ENCODE measurements around the gene GNAS.
A peak's percentile ranks its signal among the peaks of the same experiment; 100 is the strongest.
"Not testable (repeated sequence)": the region's sequence is repeated elsewhere in the genome, so short reads cannot be mapped to it uniquely, and the experiment has no call there.

The GNAS gene

DNA sequence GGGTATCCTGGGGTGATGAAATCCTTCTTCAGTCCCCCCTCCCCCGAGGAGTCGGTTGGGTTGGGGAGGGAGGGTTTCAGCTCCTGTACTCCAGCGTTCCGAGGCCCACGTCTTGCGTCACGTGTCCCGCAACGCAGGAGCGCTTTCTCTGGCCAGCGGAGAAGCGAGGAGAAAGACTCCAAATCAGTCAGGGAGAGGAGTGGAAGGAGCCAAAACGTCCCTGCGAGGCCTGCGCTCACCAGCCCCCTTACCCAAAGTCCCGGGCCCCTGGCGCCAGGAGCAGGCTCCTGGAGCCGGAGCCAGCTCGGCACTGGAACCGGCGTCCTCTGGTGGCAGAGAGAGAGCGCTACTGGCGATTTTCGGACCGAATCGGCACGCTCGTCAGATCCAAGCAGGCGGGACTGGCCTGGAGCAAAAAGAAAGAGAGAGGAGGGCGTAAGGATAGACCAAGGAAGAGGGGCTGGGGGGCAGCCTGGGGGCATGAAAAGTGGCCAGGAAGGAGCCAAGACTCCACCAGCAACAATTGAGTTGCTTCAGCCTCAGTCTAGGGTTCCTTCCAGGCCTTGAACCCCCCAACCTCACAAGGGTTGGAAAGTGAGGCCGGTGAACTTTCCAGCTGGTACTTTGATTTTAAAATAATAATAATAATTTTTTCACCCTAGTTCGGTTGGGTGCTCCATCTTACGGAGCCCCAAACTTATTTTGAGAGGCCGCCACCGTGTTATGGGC lies at the start of gene GNAS:
GNAS (plus strand) TSS at position 174 of the 729 bp plus-strand sequence.
- peak; percentile 45 to 59 for DNase-seq

DNA sequence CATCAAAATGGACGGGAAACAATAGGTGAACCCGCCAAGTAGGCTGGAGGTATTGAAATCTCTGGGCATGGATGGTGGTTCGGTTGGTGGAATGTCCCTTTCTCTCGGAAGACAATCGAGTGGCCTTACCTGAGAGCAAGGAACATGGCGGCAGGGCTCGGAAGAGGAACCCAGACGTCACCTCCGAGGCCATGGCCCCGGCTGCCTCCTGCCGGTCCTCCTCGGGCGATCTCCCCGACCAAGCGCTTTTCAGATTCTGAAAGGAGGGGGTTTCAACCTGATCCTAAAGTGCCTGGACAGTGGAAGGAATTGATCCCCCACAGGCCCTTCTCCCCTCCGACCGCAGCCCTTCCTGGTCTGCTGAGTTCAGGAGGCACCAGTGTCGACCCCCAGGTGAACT lies 49.0 kb upstream of the GNAS start:
- DNase-seq, result no peak

DNA sequence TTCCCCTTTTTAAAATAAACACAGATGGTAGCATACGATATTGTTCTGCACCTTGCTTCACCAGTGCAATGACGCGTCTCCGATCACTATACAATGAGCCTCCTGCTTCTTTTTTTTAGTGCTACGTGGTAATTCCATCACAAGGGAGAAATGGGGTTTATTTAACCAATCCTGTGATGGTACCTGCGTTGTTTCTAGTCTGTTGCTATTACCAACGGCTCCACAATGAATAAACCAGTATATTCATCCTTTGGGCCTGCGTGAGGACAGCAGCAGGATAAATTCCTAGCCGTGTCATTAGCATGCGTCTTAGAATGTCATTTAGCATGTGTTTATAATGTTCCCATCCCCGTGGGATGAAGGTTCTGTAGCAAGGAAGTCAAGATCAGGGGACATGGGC lies 44.7 kb upstream of the GNAS start:
- DNase-seq, result no peak

DNA sequence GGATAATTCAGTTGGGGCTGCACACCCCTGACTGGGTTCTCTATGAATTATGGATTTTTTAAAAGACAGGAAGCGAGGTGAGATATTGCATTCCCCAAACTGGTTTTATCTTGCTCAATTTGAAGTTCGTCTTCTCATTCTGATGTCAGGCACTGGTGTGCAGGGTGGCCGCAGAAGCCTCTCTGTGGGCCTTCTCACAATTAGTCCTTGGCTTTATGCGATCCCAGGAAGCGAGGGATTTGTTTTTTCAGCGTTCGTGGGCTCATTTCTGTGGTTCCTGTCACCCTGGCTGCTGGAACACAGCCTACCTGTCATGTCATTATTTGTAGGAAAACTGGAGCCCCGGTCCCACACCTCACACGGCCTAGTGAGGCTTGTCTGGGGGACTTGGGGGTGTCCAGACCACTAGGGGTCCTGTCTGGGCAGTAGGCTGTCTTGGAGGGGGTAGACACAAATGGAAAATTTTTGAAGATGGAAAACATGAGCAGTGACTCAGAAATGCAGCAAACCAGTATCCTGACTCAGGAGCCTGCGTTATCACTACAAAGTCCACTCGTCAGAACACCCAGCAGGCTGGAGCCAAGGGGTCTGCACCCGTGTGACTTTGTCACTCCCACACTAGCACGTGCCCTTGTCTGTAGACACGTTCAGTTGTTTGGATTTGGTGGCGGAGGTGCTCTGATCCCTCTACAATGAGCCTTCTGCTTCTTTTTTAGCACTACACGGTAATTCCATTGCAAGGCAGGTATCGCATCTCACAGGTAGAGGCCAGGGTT lies 44.1 kb upstream of the GNAS start:
- no peak for DNase-seq

DNA sequence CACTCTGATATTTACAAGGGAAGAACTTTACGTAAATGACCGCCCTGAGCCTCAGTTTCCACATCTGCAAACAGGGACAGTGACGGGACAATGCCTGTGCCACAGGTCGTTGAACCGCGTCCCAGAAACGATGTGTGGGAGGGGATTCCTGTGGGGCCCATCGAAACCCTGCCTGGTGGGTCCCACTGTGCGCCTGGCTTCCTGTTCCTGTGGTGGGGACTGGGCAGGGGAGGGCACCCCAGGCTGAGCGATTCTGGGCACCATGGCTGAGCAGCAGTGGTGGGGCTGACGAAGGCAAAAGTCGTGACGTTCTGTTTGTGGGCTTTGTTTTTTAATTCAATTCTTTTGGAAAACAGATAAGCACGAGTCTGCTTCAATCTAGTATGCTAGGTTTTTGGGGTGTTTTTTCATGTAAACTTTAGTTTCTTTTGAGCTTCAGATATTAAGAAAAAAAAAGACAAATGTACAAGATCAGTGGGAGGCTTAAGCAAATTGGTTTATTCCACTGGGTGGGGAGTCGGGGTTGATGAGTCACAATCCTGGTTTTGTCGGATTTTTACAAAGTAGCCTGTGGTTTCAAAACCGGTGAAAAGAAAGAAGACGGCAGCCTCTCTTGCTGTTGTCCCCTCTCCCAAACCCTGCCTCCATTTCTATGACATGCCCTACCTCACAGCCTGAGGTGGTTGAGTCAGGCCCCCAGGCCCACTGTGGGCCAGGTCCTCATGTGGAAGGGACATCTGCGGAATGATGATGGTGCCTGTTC lies 42.2 kb upstream of the GNAS start:
- DNase-seq, result no peak

DNA sequence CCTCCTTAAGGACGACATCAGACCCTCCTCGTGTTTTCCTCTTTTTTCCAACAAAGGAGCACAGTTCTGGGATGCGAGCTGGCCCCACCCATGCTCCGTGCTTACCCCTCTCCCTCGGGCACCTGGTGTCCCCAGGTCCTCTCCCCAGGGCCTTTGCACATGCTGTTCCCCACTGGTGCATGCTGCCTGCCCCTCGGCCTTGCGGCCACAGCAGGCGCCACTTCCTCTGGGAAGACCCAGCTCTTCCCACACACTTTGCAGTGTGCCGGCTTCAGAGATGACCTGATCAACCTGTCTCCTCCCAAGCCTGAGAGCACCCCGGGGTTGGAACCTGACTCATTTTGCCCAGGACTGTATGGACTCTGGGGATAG lies 41.7 kb upstream of the GNAS start:
- no peak for DNase-seq

DNA sequence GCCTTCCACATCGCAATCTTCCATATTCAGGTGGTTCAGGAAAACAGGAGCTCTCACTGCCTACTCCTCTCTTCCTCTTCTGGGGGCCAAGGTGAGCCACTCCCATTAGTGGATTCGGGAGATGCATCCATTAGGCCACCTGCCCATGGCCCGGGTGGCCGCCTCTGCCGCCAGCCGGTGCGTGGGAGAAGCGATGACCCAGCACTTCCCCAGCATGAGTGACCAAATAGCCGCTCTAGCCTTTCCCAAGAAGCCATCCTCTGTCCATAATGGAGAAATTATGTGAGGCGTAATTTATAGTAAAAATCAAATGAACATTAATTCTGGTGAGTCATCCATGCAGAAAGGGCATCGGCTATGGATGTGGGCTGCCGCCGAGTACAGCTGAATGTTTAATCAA lies 41.2 kb upstream of the GNAS start:
- DNase-seq, result no peak

DNA sequence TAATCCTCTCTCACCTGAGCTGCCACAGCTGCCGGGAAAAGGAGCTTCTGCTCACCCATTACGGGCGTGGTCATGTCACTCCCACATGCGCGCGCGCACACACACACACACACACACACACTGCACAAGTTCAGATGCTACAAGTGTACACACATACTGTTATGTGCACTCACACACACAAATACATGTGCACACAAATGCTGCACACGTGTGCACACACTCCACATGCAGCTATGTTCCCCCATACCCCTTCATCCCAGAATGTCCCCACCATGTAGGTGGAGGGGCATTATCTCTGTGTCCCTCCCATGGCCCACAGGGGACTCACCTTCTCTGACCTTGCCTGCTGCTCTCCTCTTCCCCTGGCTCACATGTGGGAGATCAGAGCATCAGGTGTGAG lies 39.1 kb upstream of the GNAS start:
- no peak for DNase-seq

DNA sequence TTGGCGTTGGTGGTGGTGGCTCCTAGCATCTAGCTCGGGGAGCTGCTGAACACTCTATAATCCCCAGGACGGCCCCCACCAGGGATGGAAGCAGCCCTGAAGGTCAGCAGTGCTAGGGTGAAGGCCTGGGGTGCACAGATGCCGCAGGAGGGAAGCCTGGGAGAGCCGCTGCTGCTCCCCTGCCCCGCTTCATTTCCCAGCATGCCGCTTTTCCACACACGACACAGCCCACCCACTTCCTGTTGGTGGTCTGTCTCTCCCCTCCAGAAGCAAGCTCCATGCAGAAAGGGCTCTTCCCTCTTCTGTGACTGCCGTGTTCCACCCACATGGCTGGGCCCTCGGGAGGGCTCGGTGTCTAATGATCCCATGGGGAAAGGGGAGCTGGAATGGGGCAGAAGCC lies 37.1 kb upstream of the GNAS start:
- no peak for DNase-seq

DNA sequence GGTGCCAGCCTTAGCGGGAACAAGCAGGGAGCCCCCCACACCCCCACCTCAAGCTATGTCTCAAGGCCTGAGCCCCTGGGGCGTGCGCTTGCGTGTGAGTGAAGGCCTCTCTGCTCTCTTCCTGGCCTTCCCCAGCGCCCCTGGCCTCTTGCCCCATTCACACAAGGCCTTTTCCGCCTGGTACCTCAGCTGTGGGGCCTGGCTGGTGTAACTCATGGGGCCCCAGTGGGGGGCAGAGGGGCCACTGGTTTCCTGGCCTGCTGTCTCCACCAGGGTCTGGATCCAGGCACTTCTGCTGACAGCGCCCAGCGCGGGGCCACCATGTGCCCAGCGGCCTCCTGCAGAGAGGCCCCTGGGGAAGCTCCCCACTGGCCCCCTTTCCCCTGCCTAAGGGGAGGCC lies 36.5 kb upstream of the GNAS start:
- no peak for DNase-seq

DNA sequence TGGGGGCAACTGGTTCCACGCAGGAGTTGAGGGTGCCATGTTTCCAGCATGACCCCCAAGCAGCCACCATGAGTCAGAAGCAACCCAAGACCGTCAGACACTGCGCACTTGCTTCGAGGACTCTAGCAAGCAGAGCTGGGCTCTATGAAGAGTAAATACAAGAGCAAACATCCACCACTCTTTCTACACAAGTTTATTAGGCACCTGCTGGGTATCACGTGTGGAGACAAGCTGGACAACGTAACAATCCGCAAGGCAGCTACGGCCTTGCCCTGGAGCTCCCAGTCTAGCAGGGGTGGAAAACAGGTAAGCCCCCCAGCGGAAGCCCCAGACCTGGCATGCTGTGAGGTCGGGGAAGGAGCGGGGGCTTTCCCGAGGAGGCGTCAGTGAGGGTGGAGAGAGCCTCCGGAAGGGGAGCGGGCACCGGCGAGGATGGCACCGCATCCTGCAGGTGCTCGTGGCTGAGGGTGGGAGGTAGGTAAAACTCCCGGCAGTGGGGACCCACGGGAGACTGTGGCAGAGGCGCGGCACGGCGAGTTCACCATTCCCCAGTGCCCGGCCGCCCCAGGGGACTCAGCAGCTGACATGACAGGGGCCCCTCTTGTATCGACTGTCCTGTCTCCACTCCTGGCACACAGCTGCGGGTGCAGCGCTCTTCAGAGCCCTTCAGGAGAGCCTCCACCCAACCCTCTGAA lies 35.4 kb upstream of the GNAS start:
- DNase-seq, result no peak

DNA sequence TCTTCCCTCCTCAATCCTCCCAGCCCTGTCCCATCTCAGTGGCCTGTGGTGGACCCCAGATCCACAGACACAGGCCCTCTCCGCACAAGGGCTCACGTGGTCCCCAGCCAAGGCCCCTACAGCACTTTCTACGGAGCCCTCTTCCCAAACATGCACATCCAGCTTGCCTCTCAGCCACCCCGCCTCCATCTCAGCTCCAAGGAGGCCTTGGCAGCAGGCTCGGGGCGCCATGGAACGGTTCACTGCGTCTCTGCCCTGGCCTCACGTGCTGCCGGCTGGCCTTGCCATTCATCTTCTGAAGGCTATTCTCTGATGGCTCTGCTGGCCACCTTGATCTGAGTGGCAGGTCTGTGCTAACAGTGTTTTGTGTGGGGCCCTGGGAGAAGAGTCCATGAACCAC lies 34.8 kb upstream of the GNAS start:
- DNase-seq, result no peak

DNA sequence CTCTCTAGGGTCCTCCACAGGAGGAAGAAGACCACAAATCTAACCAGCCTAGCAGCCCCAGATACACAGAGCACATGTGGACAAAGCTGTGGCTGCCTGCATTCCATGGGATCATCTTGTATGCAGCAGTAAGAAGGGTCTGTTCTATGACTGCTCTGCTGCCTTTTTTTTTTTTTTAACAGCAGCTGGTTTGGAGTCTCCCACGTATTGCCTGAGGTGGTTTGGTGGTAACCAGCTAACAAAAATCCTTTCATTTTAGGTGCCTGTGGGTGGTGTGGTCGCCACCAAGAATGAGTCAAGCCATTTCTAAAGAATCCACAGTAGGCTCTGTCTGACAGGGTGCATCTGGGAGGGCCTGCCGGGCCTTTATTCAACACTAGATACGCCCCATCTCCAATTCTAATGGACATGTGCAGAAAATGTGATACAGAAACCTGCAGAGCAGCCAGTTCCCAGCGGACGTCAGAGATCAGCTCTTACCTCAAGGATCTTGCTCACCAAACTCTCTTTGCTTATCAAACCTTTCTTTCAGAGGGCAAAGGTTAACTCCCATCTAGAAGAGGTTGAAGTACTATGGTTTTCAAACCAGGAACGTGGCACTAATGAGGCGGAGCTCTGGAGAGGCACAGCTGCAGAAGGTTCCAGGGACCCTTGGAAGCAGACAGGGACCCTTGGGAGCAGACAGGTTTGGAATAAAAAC lies 33.8 kb upstream of the GNAS start:
- DNase-seq, result no peak

DNA sequence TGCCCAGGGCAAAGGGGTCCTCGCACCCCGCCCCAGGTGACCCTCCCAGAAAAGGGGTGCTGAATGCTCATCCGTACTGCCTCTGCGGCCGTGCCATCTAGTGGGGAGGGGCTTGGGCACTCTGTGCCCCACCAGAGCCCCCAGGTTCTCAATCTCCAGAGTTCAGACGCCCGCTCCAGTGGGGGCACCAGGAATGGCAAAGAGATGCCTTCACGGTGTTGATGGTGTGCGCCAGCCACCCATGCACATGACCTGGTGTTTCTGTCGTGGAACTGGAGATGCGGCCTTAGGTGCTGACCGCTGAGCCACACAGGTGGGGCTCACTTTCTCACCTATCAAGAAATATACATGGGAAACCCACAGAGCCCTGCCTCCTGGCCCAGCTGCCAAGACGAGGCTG lies 32.6 kb upstream of the GNAS start:
- DNase-seq, result no peak

DNA sequence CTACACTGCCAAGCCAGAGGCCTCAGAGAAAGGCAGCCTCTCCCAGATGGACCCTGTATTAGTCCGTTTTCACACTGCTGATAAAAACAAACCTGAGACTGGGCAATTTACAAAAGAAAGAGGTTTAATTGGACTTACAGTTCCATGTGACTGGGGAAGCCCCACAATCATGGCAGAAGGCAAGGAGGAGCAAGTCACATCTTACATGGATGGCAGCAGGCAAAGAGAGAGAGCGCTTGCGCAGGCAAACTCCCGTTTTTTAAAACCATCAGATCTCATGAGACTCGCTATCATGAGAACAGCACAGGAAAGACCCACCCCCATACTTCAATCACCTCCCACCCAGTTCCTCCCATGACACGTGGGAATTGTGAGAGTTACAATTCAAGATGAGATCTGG lies 32.0 kb upstream of the GNAS start:
- DNase-seq, result not testable (repeated sequence)

DNA sequence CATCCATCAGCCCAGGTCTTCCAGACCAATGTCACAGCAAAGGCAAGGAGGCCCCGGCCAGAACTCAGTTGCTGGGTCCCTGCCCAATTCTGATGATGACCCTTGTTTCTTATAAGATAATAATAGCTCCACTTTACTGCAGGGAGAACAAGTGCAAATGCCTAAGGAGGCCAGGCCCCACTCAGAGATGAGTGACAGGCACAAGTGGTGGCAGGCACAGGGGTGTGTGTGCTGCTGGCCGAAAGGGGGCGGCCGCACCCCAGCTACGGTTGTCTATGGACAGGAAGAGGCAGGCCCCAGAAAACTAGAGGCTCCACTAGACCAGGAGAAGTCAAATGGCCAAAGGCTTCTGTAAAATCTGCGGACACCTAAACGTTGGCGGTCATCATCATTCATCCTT lies 30.4 kb upstream of the GNAS start:
- DNase-seq, result no peak

DNA sequence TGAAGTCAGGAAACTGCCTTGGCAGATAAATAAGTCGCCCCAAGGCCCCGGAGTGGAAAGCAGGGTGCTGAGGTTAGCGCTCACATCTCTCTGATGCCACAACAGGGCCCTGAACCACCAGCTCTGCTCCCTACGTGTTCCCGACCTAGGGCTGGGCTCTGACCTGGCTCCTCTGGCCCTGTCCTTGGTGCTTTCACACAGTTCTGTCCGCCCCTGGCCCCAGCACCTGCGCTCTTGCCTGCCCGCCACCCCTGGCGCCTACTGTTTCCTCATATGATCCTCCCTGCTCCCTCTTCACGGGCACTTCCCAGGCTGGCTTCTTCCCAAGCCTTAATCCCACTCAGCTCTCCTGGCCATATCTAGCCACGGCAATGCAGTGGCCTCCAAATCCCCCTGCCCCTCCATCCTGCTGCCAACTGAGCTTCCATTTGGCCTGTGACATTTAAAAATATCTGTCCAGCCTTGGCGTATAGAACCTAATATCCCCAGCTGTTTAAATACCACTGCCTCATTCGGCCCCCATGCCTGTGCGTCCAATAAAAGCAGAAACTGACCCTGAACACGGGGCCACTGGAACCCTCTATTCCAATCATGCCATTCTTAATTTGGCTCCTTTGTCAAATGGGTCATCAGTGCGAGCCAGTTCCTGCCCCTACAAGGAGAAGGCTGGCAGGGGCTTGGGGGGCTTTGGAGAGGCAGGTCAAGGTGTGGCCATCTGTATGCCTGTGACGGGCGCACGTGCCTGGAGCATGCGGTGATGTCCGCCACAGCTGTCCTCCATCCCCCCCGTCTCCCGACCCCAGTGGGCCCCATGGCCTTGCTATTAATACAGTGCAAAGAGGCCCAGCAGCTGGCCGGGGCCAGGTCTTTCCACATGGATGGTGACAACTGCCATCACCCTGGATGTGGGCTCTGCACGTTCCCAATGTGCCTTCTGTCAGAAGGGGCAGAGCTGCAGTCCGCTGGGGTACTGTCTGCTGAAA lies 29.5 kb upstream of the GNAS start:
- no peak for DNase-seq

DNA sequence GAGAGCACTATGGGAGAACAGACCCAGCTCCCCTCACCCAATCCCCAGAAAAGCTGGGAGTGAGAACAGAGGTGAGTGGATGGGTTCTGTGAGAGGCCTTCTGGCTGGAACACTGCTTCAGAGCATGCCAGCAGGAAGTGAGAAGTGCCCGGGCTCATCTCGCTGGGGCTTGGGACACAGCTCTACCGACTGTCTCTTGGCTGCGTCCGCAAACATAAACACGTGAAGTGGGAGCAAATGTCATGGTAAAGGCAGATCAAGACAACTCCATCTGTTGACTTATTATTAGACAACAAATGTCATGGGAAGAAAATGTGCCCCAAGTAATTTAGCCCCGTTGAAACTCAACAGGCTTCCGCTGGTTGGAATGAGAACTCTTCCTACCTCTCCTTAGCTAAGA lies 27.7 kb upstream of the GNAS start:
- DNase-seq, result no peak

DNA sequence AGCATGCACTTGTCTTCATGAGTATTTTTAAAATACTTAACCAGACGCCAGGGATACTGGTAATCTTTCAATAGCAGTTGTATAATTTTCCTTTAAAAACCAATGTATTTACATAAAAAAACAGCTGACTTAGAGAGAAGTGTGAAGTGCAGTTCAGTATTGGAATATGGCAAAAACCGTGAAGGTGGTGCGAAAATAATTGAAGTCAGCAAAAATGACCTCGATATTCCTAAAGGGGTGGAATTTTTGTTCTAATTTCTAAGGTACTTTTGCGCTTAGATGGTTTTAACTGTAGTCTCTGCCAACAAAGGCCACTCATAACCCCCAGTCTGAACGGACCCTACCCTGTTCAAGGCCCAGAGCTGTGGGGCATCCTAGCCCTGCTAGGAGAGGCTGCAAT lies 27.1 kb upstream of the GNAS start:
- DNase-seq, result no peak

DNA sequence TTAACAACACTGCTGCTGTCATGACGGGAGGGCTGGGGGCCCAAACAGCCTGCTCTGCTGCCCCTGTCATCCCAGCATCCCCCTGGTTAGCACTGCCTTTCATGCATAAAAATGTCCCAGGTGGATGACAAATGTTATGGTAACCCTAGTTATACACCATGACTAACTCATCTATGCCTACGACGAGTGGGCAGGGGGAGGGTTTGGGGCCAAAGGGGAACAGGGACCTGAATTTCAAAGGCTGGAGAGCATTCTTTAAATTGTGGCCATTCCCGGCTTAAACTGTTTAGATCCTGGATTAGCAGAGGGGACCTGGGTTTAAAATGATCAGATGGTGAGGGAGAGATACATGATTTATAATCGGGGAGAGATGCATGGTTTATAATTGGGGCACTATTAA lies 26.2 kb upstream of the GNAS start:
- no peak for DNase-seq

DNA sequence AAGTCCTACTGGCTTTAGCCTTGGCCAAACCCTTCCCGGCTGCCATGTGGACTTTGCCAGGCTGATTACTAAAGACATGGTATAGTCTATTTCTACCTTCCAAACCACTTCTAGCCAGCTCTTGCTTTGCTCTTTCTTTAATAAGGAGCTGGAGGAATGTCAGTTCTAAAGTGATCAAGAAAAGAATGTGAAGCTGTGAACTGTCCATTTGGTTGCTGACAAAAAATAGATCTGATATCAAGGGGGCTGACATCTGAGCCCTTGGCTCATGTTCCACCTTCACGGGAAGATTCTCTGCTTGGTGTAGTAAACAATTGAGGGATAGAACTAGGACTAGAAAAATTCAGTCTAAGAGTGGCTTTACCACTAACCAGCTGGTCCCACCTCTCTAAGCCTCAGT lies 24.4 kb upstream of the GNAS start:
- DNase-seq, result no peak

Measured in SHP77 (cell line).